Superior temporal gyrus (tissue), 1 donor: ENCODE results near the gene RIN3.

ENCODE experiments used
- DNase-seq: peaks from one replicate; pipeline ENCODE4 v3.0.0-alpha.2; 2016; ENCODE audit errors: extremely low spot score

The RIN3 gene

GRCh38 chr14:92484132-92484823 is 29.3 kb upstream of the RIN3 start:
- no peak for DNase-seq

GRCh38 chr14:92486881-92487280 is 26.7 kb upstream of the RIN3 start:
- no peak for DNase-seq

GRCh38 chr14:92487513-92488133 is 26.0 kb upstream of the RIN3 start:
- DNase-seq = no peak

- DNase-seq = no peak
Observed at GRCh38 chr14:92489394-92490238, 24.0 kb upstream of the RIN3 start.

- peak; percentile 28 for DNase-seq
Observed at GRCh38 chr14:92490239-92490959, 23.2 kb upstream of the RIN3 start.

GRCh38 chr14:92491782-92492181 is 21.8 kb upstream of the RIN3 start:
- no peak for DNase-seq

- no peak for DNase-seq
Observed at GRCh38 chr14:92492258-92492657, 21.3 kb upstream of the RIN3 start.

- no peak for DNase-seq
Observed at GRCh38 chr14:92493024-92493423, 20.6 kb upstream of the RIN3 start.

- DNase-seq = no peak
Observed at GRCh38 chr14:92493492-92493891, 20.1 kb upstream of the RIN3 start.

GRCh38 chr14:92494512-92494911 is 19.1 kb upstream of the RIN3 start:
- DNase-seq = no peak

- no peak for DNase-seq
Observed at GRCh38 chr14:92495027-92495426, 18.6 kb upstream of the RIN3 start.

GRCh38 chr14:92496191-92496857 is 17.3 kb upstream of the RIN3 start:
- DNase-seq = no peak

- no peak for DNase-seq
Observed at GRCh38 chr14:92497391-92497790, 16.2 kb upstream of the RIN3 start.

- no peak for DNase-seq
Observed at GRCh38 chr14:92499234-92499633, 14.3 kb upstream of the RIN3 start.

- no peak for DNase-seq
Observed at GRCh38 chr14:92500491-92500941, 13.1 kb upstream of the RIN3 start.

GRCh38 chr14:92501891-92502351 is 11.7 kb upstream of the RIN3 start:
- DNase-seq = no peak

- DNase-seq = no peak
Observed at GRCh38 chr14:92502541-92503286, 10.9 kb upstream of the RIN3 start.

GRCh38 chr14:92503756-92504491 is 9.7 kb upstream of the RIN3 start:
- DNase-seq = no peak

GRCh38 chr14:92505826-92506225 is 7.8 kb upstream of the RIN3 start:
- DNase-seq = no peak

GRCh38 chr14:92506231-92506630 is 7.3 kb upstream of the RIN3 start:
- DNase-seq = no peak
